Astrocyte (in vitro differentiated cells and primary cell): ENCODE results near the gene TFDP2.

Source experiments
- EZH2 ChIP-seq: IDR thresholded peaks from 2 replicates; pipeline ENCODE4 v1.6.1; 2012; ENCODE audit warnings: mild to moderate bottlenecking, low read length, inconsistent platforms; ENCODE audit not compliant: insufficient read depth
- TF ChIP-seq, protein P1 (sequence below): IDR thresholded peaks from 2 replicates; pipeline ENCODE4 v1.5.1; 2011; ENCODE audit warnings: low read depth, mild to moderate bottlenecking, inconsistent platforms, low read length, moderate library complexity; ENCODE audit not compliant: insufficient read depth

DNA sequence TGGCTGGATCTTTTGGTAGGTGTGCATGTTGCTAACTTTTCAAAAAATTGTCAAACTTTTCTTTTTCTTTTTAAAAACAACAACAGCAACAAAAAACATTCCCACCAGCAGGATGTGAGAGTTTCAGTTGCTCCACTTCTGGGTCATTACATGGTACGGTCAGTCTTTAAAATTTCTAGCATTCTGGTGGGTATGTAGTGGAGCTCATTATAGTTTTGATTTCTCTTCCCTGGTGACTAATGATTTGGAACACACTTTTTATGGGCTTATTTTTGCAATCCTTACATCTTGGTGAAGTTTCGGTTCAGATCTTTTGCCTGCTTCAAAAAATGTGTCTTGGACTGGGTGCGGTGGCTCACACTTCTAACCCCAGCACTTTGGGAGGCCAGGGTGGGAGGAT lies 253.6 kb downstream of the TFDP2 start:
- TF ChIP-seq, protein P1, sequence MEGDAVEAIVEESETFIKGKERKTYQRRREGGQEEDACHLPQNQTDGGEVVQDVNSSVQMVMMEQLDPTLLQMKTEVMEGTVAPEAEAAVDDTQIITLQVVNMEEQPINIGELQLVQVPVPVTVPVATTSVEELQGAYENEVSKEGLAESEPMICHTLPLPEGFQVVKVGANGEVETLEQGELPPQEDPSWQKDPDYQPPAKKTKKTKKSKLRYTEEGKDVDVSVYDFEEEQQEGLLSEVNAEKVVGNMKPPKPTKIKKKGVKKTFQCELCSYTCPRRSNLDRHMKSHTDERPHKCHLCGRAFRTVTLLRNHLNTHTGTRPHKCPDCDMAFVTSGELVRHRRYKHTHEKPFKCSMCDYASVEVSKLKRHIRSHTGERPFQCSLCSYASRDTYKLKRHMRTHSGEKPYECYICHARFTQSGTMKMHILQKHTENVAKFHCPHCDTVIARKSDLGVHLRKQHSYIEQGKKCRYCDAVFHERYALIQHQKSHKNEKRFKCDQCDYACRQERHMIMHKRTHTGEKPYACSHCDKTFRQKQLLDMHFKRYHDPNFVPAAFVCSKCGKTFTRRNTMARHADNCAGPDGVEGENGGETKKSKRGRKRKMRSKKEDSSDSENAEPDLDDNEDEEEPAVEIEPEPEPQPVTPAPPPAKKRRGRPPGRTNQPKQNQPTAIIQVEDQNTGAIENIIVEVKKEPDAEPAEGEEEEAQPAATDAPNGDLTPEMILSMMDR = no peak
- TF ChIP-seq EZH2 = no peak
